Left ventricle myocardium inferior (tissue), 1 donor: ENCODE data around the gene RPLP2. TPM values are rescaled to one million over a fixed set of nuclear protein-coding genes. Genes with fewer than 3 reads are reported as not detected.

Experiments used
- DNase-seq: peaks from one replicate; pipeline ENCODE4 v3.0.0-alpha.2; 2020
- H3K27ac ChIP-seq: fragments of 200-600 bp; replicated peaks from 2 replicates; pipeline ENCODE4 v1.8.0; 2021
- H3K27me3 ChIP-seq: fragments of 200-600 bp; 2 replicates; pipeline ENCODE4 v1.8.0; 2021; ENCODE audit warnings: low read depth
- H3K36me3 ChIP-seq: fragments of 200-600 bp; 2 replicates; pipeline ENCODE4 v1.8.0; 2021
- H3K4me1 ChIP-seq: fragments of 200-600 bp; 2 replicates; pipeline ENCODE4 v1.8.0; 2021
- H3K4me3 ChIP-seq: fragments of 200-600 bp; 2 replicates; pipeline ENCODE4 v1.8.0; 2021; ENCODE audit warnings: mild to moderate bottlenecking, moderate library complexity
- H3K9me3 ChIP-seq: fragments of 200-600 bp; replicated peaks from 2 replicates; pipeline ENCODE4 v1.8.0; 2021
- CTCF ChIP-seq: fragments of 200-600 bp; IDR thresholded peaks from 2 replicates; pipeline ENCODE4 v1.8.0; 2021; ENCODE audit warnings: antibody characterized with exemption, mild to moderate bottlenecking, borderline replicate concordance
- intact Hi-C: fragments of 100-400 bp; cut with micrococcal nuclease; formaldehyde crosslinking; loops from one replicate; pipeline ENCODE4 v1.11.0; 2022
- total RNA-seq: library from RNA; stranded (reverse); fragmentation: NEBNext Ultra II Directional; extraction: Animal tissue kit (Norgen Biotek cat#: 25700); gene quantifications from one replicate; pipeline ENCODE4 v1.2.1, GENCODE V29; 2021
- donor health status: DM: no; HTN: yes; CAD: no; lungs with severe emphysema.

RPLP2 gene
- total RNA-seq, 1 donor from 2014 or later: 871 TPM

GRCh38 chr11:810040-810567 lies 337 bp downstream of the RPLP2 start:
- DNase-seq: no peak

GRCh38 chr11:811446-812245 lies 1.9 kb downstream of the RPLP2 start:
- peak overlapping the region; percentile 98 for H3K27ac ChIP-seq
- TF ChIP-seq CTCF: no peak
- no peaks in the 10 kb centered on the region for H3K9me3 ChIP-seq
- no peaks in the 10 kb centered on the region for H3K27me3 ChIP-seq
- H3K4me3 ChIP-seq: peak overlapping the region; percentile 99
- H3K4me1 ChIP-seq: peaks cover 42% of the 10 kb centered on the region
- DNase-seq: no peak
- H3K36me3 ChIP-seq: peaks cover 27% of the 10 kb centered on the region
- intact Hi-C loops: no loop called here

More at GRCh38 chr11:810040-810567, 337 bp downstream of the RPLP2 start:
- intact Hi-C loops: no loop called here
- H3K4me3 ChIP-seq: peak overlapping the region; percentile 99
- no peak for TF ChIP-seq CTCF
- peaks cover 27% of the 10 kb centered on the region for H3K36me3 ChIP-seq
- H3K9me3 ChIP-seq: no peaks in the 10 kb centered on the region
- no peaks in the 10 kb centered on the region for H3K27me3 ChIP-seq
- H3K4me1 ChIP-seq: peaks cover 48% of the 10 kb centered on the region
- peak overlapping the region; percentile 98 for H3K27ac ChIP-seq

GRCh38 chr11:812390-812789 lies 2.6 kb downstream of the RPLP2 start:
- Histone ChIP-seq H3K36me3 (peaks cover 27% of the 10 kb centered on the region), H3K4me1 (peaks cover 42% of the 10 kb centered on the region), H3K4me3 (no peak overlapping the region), H3K9me3 (no peaks in the 10 kb centered on the region), H3K27ac (no peak overlapping the region), H3K27me3 (no peaks in the 10 kb centered on the region)
- TF ChIP-seq CTCF: no peak
- no peak for DNase-seq
- intact Hi-C loops: no loop called here

- H3K27ac ChIP-seq: no peak overlapping the region
- H3K4me1 ChIP-seq: peaks cover 37% of the 10 kb centered on the region
- H3K9me3 ChIP-seq: no peaks in the 10 kb centered on the region
- no peak for TF ChIP-seq CTCF
- no peaks in the 10 kb centered on the region for H3K27me3 ChIP-seq
- peaks cover 27% of the 10 kb centered on the region for H3K36me3 ChIP-seq
- H3K4me3 ChIP-seq: no peak overlapping the region
- no peak for DNase-seq
- intact Hi-C loops: no loop called here
Observed at GRCh38 chr11:813072-813455, 3.3 kb downstream of the RPLP2 start.

- no peak for DNase-seq
- Histone ChIP-seq H3K27ac (no peak overlapping the region), H3K27me3 (no peaks in the 10 kb centered on the region), H3K4me1 (peaks cover 36% of the 10 kb centered on the region), H3K9me3 (no peaks in the 10 kb centered on the region), H3K4me3 (no peak overlapping the region), H3K36me3 (peaks cover 27% of the 10 kb centered on the region)
- no peak for TF ChIP-seq CTCF
- intact Hi-C loops: no loop called here
Observed at GRCh38 chr11:813456-814096, 3.8 kb downstream of the RPLP2 start.
